HepG2 (cell line): ENCODE results near the gene CFAP45.

Source experiments
- EP300 ChIP-seq, 3 experiments: sonication (generic) in 1 of 3; formaldehyde crosslinking in 1 of 3; IDR thresholded peaks; 2 replicates each; pipeline versions ENCODE4 v1.5.1 to v1.6.1; 2011 to 2020; ENCODE audit warnings: low read depth in 2 of 3, low read length in 2 of 3, borderline replicate concordance in 1 of 3, improper control_type of control experiment in 1 of 3, mild to moderate bottlenecking in 1 of 3, missing genetic modification reagents in 1 of 3, moderate library complexity in 1 of 3
- MXI1 ChIP-seq: IDR thresholded peaks from 3 replicates; pipeline ENCODE4 v1.6.1; 2012; ENCODE audit warnings: low read depth, low read length, inconsistent platforms, borderline replicate concordance
- TBX2 ChIP-seq: sonication (generic); formaldehyde crosslinking; IDR thresholded peaks from 2 replicates; pipeline ENCODE4 v1.5.0; 2020; ENCODE audit warnings: missing genetic modification reagents, mild to moderate bottlenecking, borderline replicate concordance
- TF ChIP-seq, protein P1 (sequence below): sonication (generic); formaldehyde crosslinking; IDR thresholded peaks from 2 replicates; pipeline ENCODE4 v1.5.0; 2020; ENCODE audit warnings: missing genetic modification reagents

DNA sequence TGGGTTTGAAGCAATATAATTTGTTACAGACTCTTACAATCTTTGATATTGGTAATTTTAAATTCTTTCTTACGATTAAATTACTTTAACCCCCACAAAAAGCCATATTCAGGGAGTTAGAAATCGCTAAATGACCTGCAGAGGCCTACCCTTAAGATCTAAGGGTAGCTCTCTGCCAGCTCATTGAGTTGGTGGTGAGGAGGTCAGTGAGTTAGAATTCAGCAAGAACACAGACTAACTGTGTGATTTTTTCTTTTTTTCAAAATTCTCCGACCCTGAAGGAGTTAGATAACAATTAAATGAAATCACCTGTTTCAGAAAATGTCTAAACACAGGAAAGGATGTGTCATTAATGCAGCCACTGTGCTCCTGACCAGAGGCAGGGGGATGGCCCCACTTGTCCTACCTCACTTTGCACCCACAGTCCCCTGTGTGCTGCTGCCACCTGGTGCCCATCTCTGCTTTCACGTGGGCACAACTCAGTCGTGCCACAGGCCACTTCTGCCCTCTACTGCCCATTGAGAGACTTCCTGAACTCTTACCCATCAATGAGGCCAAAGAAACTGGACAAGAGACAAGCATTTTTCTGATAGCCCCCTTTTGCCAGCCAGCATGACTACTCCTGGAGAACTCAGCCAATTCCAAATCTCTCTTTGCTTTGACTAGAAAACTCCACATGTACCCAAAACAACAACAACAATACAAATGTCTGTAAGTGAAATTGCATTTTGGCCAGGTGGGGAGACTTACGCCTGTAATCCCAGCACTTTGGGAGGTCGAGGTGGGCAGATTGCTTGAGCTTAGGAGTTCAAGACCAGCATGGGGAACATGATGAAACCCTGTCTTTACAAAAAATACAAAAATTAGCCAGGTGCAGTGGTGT lies 8.4 kb downstream of the CFAP45 start:
- TF ChIP-seq, protein P1, sequence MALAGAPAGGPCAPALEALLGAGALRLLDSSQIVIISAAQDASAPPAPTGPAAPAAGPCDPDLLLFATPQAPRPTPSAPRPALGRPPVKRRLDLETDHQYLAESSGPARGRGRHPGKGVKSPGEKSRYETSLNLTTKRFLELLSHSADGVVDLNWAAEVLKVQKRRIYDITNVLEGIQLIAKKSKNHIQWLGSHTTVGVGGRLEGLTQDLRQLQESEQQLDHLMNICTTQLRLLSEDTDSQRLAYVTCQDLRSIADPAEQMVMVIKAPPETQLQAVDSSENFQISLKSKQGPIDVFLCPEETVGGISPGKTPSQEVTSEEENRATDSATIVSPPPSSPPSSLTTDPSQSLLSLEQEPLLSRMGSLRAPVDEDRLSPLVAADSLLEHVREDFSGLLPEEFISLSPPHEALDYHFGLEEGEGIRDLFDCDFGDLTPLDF (CRISPR knock-in tag) = no peak
- TF ChIP-seq TBX2 (CRISPR knock-in tag) = no peak
- TF ChIP-seq EP300 (IDR thresholded peaks at IDR 0.05; ENCODE audit: low read depth in 2 of 2, low read length in 2 of 2) = no peak
- no peak for TF ChIP-seq EP300 (CRISPR knock-in tag; IDR thresholded peaks at IDR 0.05; ENCODE audit: borderline replicate concordance)
- no peak for TF ChIP-seq MXI1
